K562 (cell line): ENCODE results near the gene BAIAP3. TPM values are rescaled to one million over a fixed set of nuclear protein-coding genes. Genes with fewer than 3 reads are reported as not detected.

Source experiments
- ATAC-seq: fragments of 200-7000 bp; cut with Tn5 transposase; 3 replicates; pipeline ENCODE4 v1.9.1; 2020; ENCODE audit warnings: moderate library complexity
- Bru-seq: library from RNA; stranded (reverse); fragments of 400-500 nt; gene quantifications from one replicate; lab custom pipeline; 2021; lab: Mats Ljungman, UMichigan
- BruChase-seq, 2 experiments: library from RNA; stranded (reverse); fragments of 400-500 nt; gene quantifications; one replicate each; lab custom pipeline; 2021; lab: Mats Ljungman, UMichigan
- BruUV-seq: library from RNA; stranded (reverse); fragments of 400-500 nt; replicated peaks from 2 replicates; lab custom pipeline; 2021; lab: Mats Ljungman, UMichigan
- CTCF ChIA-PET: fragments of 300-600 bp; formaldehyde crosslinking; extraction: SDS; loops from one replicate; lab custom pipeline; 2021; ENCODE audit warnings: low intra/inter-chr PET ratio; lab: Yijun Ruan, JAX
- POLR2A ChIA-PET: fragments of 300-600, 350-650 bp; sonication (Branson Sonifier 250); formaldehyde crosslinking; extraction: SDS; loops from one replicate; lab custom pipeline; 2021; ENCODE audit warnings: antibody characterized with exemption, inconsistent platforms; lab: Yijun Ruan, JAX
- DNase-seq, 4 experiments: peaks; one replicate each; pipeline versions ENCODE4 v3.0.0 to v3.0.0-alpha.2; 2011 to 2018; ENCODE audit warnings: low spot score in 3 of 4, mixed read lengths in 3 of 4; ENCODE audit errors: extremely low read depth in 1 of 4
- FAIRE-seq: peaks from 2 replicates; lab custom pipeline; 2011; peaks lifted over from hg19 to GRCh38; lab: Jason Lieb, UNC
- H2AFZ ChIP-seq: 2 replicates; pipeline ENCODE4 v1.6.0; 2011; ENCODE audit warnings: low read depth, low read length, control low read depth, inconsistent platforms
- H3K27ac ChIP-seq: fragments of 200-600 bp; 3 replicates; pipeline ENCODE4 v1.8.0; 2011; ENCODE audit warnings: low read depth, mild to moderate bottlenecking, control low read depth, inconsistent platforms, low read length, moderate library complexity, mixed read lengths; ENCODE audit errors: extremely low read depth
- H3K27me3 ChIP-seq, 2 experiments: fragments of 300-600 bp in 1 of 2; 2 replicates in 1 of 2; 3 replicates in 1 of 2; pipeline versions ENCODE4 v1.6.0 to v1.8.0; 2011; ENCODE audit warnings: inconsistent platforms in 2 of 2, low read length in 2 of 2, mild to moderate bottlenecking in 1 of 2, mixed read lengths in 1 of 2, moderate library complexity in 1 of 2; ENCODE audit not compliant: control insufficient read depth in 2 of 2, insufficient read depth in 2 of 2
- H3K36me3 ChIP-seq: fragments of 300-600 bp; 3 replicates; pipeline ENCODE4 v1.8.0; 2011; ENCODE audit warnings: mild to moderate bottlenecking, low read length, inconsistent platforms; ENCODE audit not compliant: control insufficient read depth, insufficient read depth
- H3K4me1 ChIP-seq, 2 experiments: fragments of 200-600 bp in 1 of 2; replicated peaks in 1 of 2; 2 replicates in 1 of 2; 3 replicates in 1 of 2; pipeline versions ENCODE4 v1.5.1 to v1.8.0; 2011; ENCODE audit warnings: inconsistent platforms in 2 of 2, low read length in 2 of 2, mild to moderate bottlenecking in 1 of 2, mixed read lengths in 1 of 2, moderate library complexity in 1 of 2; ENCODE audit not compliant: control insufficient read depth in 2 of 2, insufficient read depth in 2 of 2
- H3K4me2 ChIP-seq: 2 replicates; pipeline ENCODE4 v1.6.1; 2011; ENCODE audit warnings: low read length, control low read depth, inconsistent platforms, mixed read lengths; ENCODE audit not compliant: insufficient read depth
- H3K4me3 ChIP-seq: fragments of 200-600 bp; sonication (generic), shearing (Covaris generic); 2 replicates; pipeline ENCODE4 v1.5.1; 2016; ENCODE audit warnings: control low read depth, inconsistent platforms
- H3K79me2 ChIP-seq: fragments of 200-600 bp; 3 replicates; pipeline ENCODE4 v1.8.0; 2011; ENCODE audit warnings: low read length, inconsistent platforms; ENCODE audit not compliant: control insufficient read depth, insufficient read depth
- H3K9ac ChIP-seq, 2 experiments: 2 replicates each; pipeline versions ENCODE4 v1.6.0 to v1.6.1; 2011; ENCODE audit warnings: low read depth in 2 of 2, low read length in 2 of 2, control low read depth in 1 of 2, inconsistent platforms in 1 of 2, mild to moderate bottlenecking in 1 of 2, mixed read lengths in 1 of 2; ENCODE audit not compliant: insufficient read depth in 1 of 2
- H3K9me1 ChIP-seq: one replicate; pipeline ENCODE4 v1.6.0; 2011; ENCODE audit warnings: inconsistent platforms, mild to moderate bottlenecking, low read length, moderate library complexity; ENCODE audit not compliant: control insufficient read depth, insufficient read depth
- H3K9me3 ChIP-seq: replicated peaks from 2 replicates; pipeline ENCODE4 v1.5.1; 2011; ENCODE audit warnings: low read depth, low read length, inconsistent platforms; ENCODE audit not compliant: control insufficient read depth, insufficient read depth
- H4K20me1 ChIP-seq: replicated peaks from 2 replicates; pipeline ENCODE4 v1.6.1; 2011; ENCODE audit warnings: low read length, inconsistent platforms, mixed read lengths; ENCODE audit not compliant: control insufficient read depth, insufficient read depth
- SAFB ChIP-seq: fragments of 200-400 bp; formaldehyde crosslinking; IDR thresholded peaks from 2 replicates; pipeline ENCODE4 v1.6.1; 2017; ENCODE audit warnings: low read depth, low read length, borderline replicate concordance
- SIN3B ChIP-seq: fragments of 450-650 bp; IDR thresholded peaks from 2 replicates; pipeline ENCODE4 v1.6.1; 2017; ENCODE audit warnings: low read depth, mild to moderate bottlenecking, moderate library complexity
- TAF1 ChIP-seq: IDR thresholded peaks from 2 replicates; pipeline ENCODE4 v1.6.1; 2011; ENCODE audit warnings: mild to moderate bottlenecking, low read length, moderate library complexity; ENCODE audit not compliant: insufficient read depth, control insufficient read depth, severe bottlenecking; ENCODE audit errors: extremely low read depth
- WHSC1 ChIP-seq: IDR thresholded peaks from one replicate; pipeline ENCODE4 v1.6.1; 2012; ENCODE audit warnings: low read length, control low read depth, inconsistent platforms
- XRCC5 ChIP-seq: fragments of 200-400 bp; formaldehyde crosslinking; IDR thresholded peaks from 2 replicates; pipeline ENCODE4 v1.6.1; 2017; ENCODE audit warnings: low read depth, mild to moderate bottlenecking, low read length
- ZNF277 ChIP-seq: fragments of 250-450 bp; sonication (Bioruptor Pico); IDR thresholded peaks from 2 replicates; pipeline ENCODE4 v1.8.0; 2022; ENCODE audit warnings: inconsistent platforms, mild to moderate bottlenecking, moderate library complexity, borderline replicate concordance
- ZNF740 ChIP-seq, 3 experiments: fragments of 200-800 bp in 1 of 3; sonication (Bioruptor generic) in 1 of 3; sonication (generic) in 1 of 3; formaldehyde crosslinking in 1 of 3; IDR thresholded peaks; 2 replicates each; pipeline versions ENCODE4 v1.6.1 to v1.8.0; 2016 to 2022; ENCODE audit warnings: mild to moderate bottlenecking in 2 of 3, missing compliant biosample characterization in 2 of 3, missing genetic modification characterization in 2 of 3, missing genetic modification reagents in 1 of 3
- WGBS: fragments of 100-300 bp; shearing (Covaris generic); methylation state at CpG from one replicate; pipeline ENCODE4 v1.1.6; 2016; ENCODE audit warnings: low coverage, mixed read lengths; ENCODE audit not compliant: insufficient coverage; ENCODE audit errors: missing lambda C conversion rate; 5-methylcytosine and 5-hydroxymethylcytosine counted together
- in situ Hi-C: fragments of 300-500 bp; cut with MboI; formaldehyde crosslinking; loops from 4 replicates; pipeline ENCODE4 v1.15.0; 2018; ENCODE audit warnings: inconsistent platforms, mixed read lengths
- intact Hi-C: fragments of 100-400 bp; cut with micrococcal nuclease; formaldehyde crosslinking; loops from 2 replicates; pipeline ENCODE4 v1.14.2; 2022
- long read RNA-seq, 3 experiments: library from polyadenylated mRNA in 2 of 3; library from RNA in 1 of 3; unstranded in 2 of 3; stranded (forward) in 1 of 3; transcript quantifications; one replicate each; pipeline ENCODE4 v2.0.0, GENCODE V29; 2019 to 2022
- polyA minus RNA-seq, 3 experiments: library from RNA; depleted of rRNA, polyadenylated mRNA; stranded (reverse); fragments of >200 nt; gene quantifications; 2 replicates each; pipeline ENCODE4 v1.2.3, GENCODE V29; 2011
- polyA plus RNA-seq, 8 experiments: library from polyadenylated mRNA; depleted of rRNA in 4 of 8; stranded (reverse) in 5 of 8; unstranded in 3 of 8; fragments of >200 nt; fragmentation: Nextera tagmentation in 2 of 8; fragmentation: Illumina TruSeq in 1 of 8; extraction: Ambion mirVana in 2 of 8; extraction: Trizol in 1 of 8; gene quantifications; 2 replicates each; pipeline versions ENCODE4 v1.2.1 to v1.2.3, GENCODE V29; 2011 to 2014; ENCODE audit warnings: inconsistent platforms in 1 of 8, missing spikeins in 1 of 8
- total RNA-seq, 7 experiments: library from RNA; depleted of rRNA in 6 of 7; stranded (reverse); fragments of >200 nt in 6 of 7; fragmentation: Illumina TruSeq in 2 of 7; extraction: Trizol in 2 of 7; gene quantifications; 2 replicates each; pipeline versions ENCODE4 v1.2.1 to v1.2.3, GENCODE V29; 2011 to 2021; ENCODE audit warnings: low replicate concordance in 1 of 7
- TF ChIP-seq, protein P1 (sequence below): fragments of 250-450 bp; sonication (Bioruptor Pico); IDR thresholded peaks from 2 replicates; pipeline ENCODE4 v1.8.0; 2022; ENCODE audit warnings: moderate library complexity, mild to moderate bottlenecking, inconsistent platforms
- TF ChIP-seq, protein P2 (sequence below), 3 experiments: IDR thresholded peaks in 2 of 3; conservative IDR thresholded peaks in 1 of 3; 2 replicates each; pipeline ENCODE4 v1.5.1; 2011 to 2012; ENCODE audit warnings: low read length in 3 of 3, mild to moderate bottlenecking in 3 of 3, control low read depth in 2 of 3, improper control_type of control experiment in 1 of 3, inconsistent platforms in 1 of 3, low read depth in 1 of 3, mixed read lengths in 1 of 3, moderate library complexity in 1 of 3; ENCODE audit not compliant: insufficient read depth in 2 of 3

Gene BAIAP3
- total RNA-seq (2011; cell fraction: chromatin; rRNA removed; ENCODE audit: low replicate concordance) = 10.8 and 42.1 TPM in 2 replicates
- total RNA-seq (2011; cell fraction: nucleolus; rRNA removed) = 29.0 and 32.5 TPM in 2 replicates
- total RNA-seq (2011; cell fraction: nucleoplasm; rRNA removed) = 13.0 and 13.4 TPM in 2 replicates
- total RNA-seq (2014; rRNA removed) (2.3 and 4.5 TPM in 2 replicates), total RNA-seq (2014; rRNA removed; fragmentation: Illumina TruSeq; extraction: Trizol) (0.06 and 0.18 TPM in 2 replicates), total RNA-seq (2015; rRNA removed; fragmentation: Illumina TruSeq; extraction: Trizol) (0.33 and 1.2 TPM in 2 replicates), total RNA-seq (2021) (3.3 and 3.4 TPM in 2 replicates), polyA plus RNA-seq (2011; rRNA removed) (0.81 and 1.8 TPM in 2 replicates), polyA plus RNA-seq (2014; fragmentation: Illumina TruSeq; extraction: Trizol) (0.34 and 1.1 TPM in 2 replicates), polyA plus RNA-seq (2014; fragmentation: Nextera tagmentation; extraction: Ambion mirVana) (under 1 TPM in 1 of 2 experiments, not detected in 1; 0.03 TPM), polyA plus RNA-seq (2014; rRNA removed) (1.5 and 4.5 TPM in 2 replicates), polyA minus RNA-seq (2011; rRNA and poly(A)+ RNA removed) (0.33 and 1.1 TPM in 2 replicates), Bru-seq, nascent RNA (percentile 41 among the genes with signal in this experiment), BruChase-seq, experiment 1, labeled RNA remaining after a 2-hour chase (percentile 18 among the genes with signal in this experiment), BruChase-seq, experiment 2, labeled RNA remaining after a 6-hour chase (percentile 33 among the genes with signal in this experiment)
- polyA plus RNA-seq (2011; cell fraction: cytosol; rRNA removed) = 0.55 and 1.9 TPM in 2 replicates
- polyA plus RNA-seq (2011; cell fraction: nucleus; rRNA removed) = 15.2 and 24.6 TPM in 2 replicates
- polyA plus RNA-seq (2012) = 3.2 and 13.5 TPM in 2 replicates
- polyA minus RNA-seq (2011; cell fraction: cytosol; rRNA and poly(A)+ RNA removed) = 1.7 and 1.9 TPM in 2 replicates
- polyA minus RNA-seq (2011; cell fraction: nucleus; rRNA and poly(A)+ RNA removed) = 8.8 and 11.0 TPM in 2 replicates
- long read RNA-seq, experiment 1, partial matches to known transcripts = 2 of 4 reads
- long read RNA-seq, experiment 1, other reads (novel, unspliced or antisense) = 1 of 4 reads
- long read RNA-seq, experiment 2, partial matches to known transcripts = 1 of 2 reads
- long read RNA-seq, experiment 2, other reads (novel, unspliced or antisense) = 0 of 2 reads
- long read RNA-seq, experiment 3 = 0 reads

DNA sequence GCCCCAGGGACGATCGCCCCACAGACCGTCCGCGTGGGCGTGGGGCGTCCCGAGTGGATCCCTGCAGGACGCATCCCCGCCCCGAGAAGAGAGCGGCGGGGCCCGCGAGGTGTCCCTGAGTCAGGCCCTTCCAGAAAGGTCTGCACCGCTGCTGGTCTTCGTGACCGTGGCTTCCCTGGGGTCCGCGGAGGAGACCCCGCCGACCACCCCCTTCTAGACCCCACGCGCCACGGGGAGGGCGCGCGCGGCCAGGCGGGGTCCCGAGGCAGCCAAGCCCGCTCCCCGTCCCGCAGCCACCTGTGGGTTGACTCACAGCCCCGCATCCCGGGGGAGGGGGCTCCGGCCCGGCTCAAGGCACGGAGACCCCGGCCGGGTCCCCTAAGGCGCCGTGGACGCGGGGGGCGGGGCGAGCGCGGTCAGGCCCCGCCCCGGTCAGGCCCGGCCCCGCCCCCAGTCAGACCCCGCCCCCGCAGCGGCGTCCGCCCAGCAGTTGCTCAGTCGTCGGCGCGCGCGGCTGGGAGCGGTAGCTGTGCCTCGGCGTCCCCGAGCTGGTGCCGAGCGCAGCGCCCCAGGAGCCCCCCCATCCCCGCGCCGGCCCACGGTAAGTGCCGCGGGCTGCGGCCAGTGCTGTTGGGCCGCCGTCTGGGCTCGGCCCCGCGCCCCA, at the start of gene BAIAP3:
Gene BAIAP3, plus strand, starts transcription at position 497 of the 664 bp plus-strand sequence. CDS start 4,905 bp downstream, outside the sequence.
- no TSS peak for BruUV-seq
- intact Hi-C loops = no loop called here
- H3K4me3 ChIP-seq = peak within 1 kb of the TSS; percentile 51
- H3K79me2 ChIP-seq = no peaks in the 10 kb centered on the region
- ChIA-PET CTCF (no interaction called here), POLR2A (no interaction called here)
- peaks cover 17 to 78% of the 10 kb centered on the region in 2 experiments for H3K4me1 ChIP-seq
- H3K4me2 ChIP-seq = peak within 1 kb of the TSS; percentile 66
- peak within 1 kb of the TSS; percentile 80 for H2AFZ ChIP-seq
- no peaks in the 10 kb centered on the region for H3K36me3 ChIP-seq
- peaks cover 6 to 19% of the 10 kb centered on the region in 2 experiments; a peak in 3 of 5 replicates for H3K27me3 ChIP-seq
- DNase-seq (peak; percentile 74 to 90 (median 88)), ATAC-seq (peak; percentile 83), FAIRE-seq (no peak)
- no peaks in the 10 kb centered on the region for H3K9me1 ChIP-seq
- in situ Hi-C loops = no loop called here
- H3K9ac ChIP-seq = peak within 1 kb of the TSS; percentile 30 to 85; a peak in 3 of 4 replicates
- under 1% methylated on average over 23 of the region's 83 CpGs for WGBS
- 0 out of 2 replicates have a peak, but pooled peaks cover 4% of the 10 kb centered on the region for H3K9me3 ChIP-seq
- peak within 1 kb of the TSS; percentile 90; the same call in 1 of the 3 replicates for H3K27ac ChIP-seq
- 0 out of 2 replicates have a peak, but pooled peaks cover 9% of the 10 kb centered on the region for H4K20me1 ChIP-seq
- TF ChIP-seq ZNF277 (CRISPR knock-in tag) (no peak), WHSC1 (no peak), ZNF740 (CRISPR knock-in tag; IDR thresholded peaks at IDR 0.05) (peak; percentile 15; the same call in 1 of the 2 replicates), ZNF740 (tag; IDR thresholded peaks at IDR 0.05) (no peak), TAF1 (peak; percentile 88), SAFB (peak; percentile 98), XRCC5 (no peak), SIN3B (peak; percentile 30; the same call in 1 of the 2 replicates)
- TF ChIP-seq, protein P1, sequence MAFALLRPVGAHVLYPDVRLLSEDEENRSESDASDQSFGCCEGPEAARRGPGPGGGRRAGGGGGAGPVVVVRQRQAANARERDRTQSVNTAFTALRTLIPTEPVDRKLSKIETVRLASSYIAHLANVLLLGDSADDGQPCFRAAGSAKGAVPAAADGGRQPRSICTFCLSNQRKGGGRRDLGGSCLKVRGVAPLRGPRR = no peak
- TF ChIP-seq, protein P2, sequence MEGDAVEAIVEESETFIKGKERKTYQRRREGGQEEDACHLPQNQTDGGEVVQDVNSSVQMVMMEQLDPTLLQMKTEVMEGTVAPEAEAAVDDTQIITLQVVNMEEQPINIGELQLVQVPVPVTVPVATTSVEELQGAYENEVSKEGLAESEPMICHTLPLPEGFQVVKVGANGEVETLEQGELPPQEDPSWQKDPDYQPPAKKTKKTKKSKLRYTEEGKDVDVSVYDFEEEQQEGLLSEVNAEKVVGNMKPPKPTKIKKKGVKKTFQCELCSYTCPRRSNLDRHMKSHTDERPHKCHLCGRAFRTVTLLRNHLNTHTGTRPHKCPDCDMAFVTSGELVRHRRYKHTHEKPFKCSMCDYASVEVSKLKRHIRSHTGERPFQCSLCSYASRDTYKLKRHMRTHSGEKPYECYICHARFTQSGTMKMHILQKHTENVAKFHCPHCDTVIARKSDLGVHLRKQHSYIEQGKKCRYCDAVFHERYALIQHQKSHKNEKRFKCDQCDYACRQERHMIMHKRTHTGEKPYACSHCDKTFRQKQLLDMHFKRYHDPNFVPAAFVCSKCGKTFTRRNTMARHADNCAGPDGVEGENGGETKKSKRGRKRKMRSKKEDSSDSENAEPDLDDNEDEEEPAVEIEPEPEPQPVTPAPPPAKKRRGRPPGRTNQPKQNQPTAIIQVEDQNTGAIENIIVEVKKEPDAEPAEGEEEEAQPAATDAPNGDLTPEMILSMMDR (IDR thresholded peaks at IDR 0.05 in 2 of 3, conservative IDR thresholded peaks at IDR 0.05 in 1 of 3; ENCODE audit: insufficient read depth in 2 of 3, low read depth in 1 of 3, low read length in 3 of 3) = no peak
